Measurements from ENCODE around the gene PPP3CA.

- TF ChIP-seq CTCF (IDR thresholded peaks at IDR 0.05) (no peak), POLR2A (IDR thresholded peaks at IDR 0.05) (no peak)
These were observed 8.0 kb downstream of the PPP3CA start for GRCh38 chr4:101339332-101339731.
